Activated CD8-positive, alpha-beta memory T cell treated with anti-CD3 and anti-CD28 coated beads, Interleukin-2, amount 50 U/mL, for 4 hours (primary cell): ENCODE measurements around the gene CLPTM1L.

Experiments
- DNase-seq: peaks from one replicate; pipeline ENCODE4 v3.0.0-alpha.2; 2020

Gene CLPTM1L, protein sequence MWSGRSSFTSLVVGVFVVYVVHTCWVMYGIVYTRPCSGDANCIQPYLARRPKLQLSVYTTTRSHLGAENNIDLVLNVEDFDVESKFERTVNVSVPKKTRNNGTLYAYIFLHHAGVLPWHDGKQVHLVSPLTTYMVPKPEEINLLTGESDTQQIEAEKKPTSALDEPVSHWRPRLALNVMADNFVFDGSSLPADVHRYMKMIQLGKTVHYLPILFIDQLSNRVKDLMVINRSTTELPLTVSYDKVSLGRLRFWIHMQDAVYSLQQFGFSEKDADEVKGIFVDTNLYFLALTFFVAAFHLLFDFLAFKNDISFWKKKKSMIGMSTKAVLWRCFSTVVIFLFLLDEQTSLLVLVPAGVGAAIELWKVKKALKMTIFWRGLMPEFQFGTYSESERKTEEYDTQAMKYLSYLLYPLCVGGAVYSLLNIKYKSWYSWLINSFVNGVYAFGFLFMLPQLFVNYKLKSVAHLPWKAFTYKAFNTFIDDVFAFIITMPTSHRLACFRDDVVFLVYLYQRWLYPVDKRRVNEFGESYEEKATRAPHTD

GRCh38 chr5:1344975-1345838 is at the start of gene CLPTM1L:
Gene CLPTM1L, minus strand, starts transcription at chr5:1345099. Its CDS starts 258 bp downstream, at chr5:1344841.
- peak; percentile 88 for DNase-seq

DNA sequence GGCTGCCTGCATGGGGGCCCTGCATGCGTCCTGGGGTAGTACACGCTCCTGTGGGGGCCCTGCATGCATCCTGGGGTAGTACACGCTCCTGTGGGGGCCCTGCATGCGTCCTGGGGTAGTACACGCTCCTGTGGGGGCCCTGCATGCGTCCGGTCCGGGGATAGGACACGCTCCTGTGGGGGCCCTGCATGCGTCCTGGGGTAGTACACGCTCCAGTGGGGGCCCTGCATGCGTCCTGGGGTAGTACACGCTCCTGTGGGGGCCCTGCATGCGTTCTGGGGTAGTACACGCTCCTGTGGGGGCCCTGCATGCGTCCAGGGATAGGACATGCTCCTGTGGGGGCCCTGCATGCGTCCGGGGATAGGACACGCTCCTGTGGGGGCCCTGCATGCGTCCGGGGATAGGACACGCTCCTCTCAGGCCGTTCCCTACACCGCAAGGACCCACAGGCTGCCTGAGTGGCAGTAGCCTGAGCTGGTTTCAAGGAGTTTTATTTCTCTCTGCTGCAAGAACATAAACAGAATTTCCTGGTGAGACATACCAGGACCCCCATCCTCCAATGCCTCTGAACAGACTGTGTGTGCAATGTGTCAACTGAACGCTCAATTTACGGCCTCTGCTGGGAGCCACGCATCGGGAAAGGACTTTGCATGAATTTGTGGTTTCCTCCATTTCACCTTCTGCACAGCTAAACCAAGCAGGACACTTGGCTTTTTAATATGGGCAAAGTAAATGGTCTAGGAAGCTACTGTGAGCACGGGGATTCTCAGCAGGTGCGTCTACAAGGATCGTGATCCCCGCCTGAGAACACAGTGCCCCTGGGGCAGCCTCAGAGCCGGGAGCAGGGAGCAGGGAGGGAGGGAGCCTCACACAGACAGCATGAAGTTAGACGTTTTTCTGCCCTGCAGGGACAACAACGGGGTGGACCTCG is 48.9 kb upstream of the CLPTM1L start:
- DNase-seq = no peak

GRCh38 chr5:1392801-1393565 is 48.1 kb upstream of the CLPTM1L start:
- DNase-seq = no peak

DNA sequence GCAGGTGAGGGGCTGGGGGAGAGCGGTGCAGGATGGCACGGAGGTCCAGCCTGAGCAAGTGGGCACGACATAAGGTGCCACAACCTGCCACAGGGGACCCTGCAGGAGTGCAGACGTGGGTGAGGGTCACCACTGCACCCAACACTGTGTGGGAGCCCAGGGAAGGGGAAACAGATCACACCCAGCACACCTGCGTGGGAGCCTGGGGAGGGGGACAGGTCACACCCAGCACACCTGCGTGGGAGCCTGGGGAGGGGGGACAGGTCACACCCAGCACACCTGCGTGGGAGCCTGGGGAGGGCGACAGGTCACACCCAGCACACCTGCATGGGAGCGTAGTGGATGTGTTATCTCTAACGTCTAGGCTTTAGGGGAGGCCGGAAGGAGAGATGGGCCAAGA is 47.4 kb upstream of the CLPTM1L start:
- DNase-seq = no peak

GRCh38 chr5:1391691-1392090 is 46.8 kb upstream of the CLPTM1L start:
- no peak for DNase-seq

GRCh38 chr5:1390861-1391600 is 46.1 kb upstream of the CLPTM1L start:
- no peak for DNase-seq

DNA sequence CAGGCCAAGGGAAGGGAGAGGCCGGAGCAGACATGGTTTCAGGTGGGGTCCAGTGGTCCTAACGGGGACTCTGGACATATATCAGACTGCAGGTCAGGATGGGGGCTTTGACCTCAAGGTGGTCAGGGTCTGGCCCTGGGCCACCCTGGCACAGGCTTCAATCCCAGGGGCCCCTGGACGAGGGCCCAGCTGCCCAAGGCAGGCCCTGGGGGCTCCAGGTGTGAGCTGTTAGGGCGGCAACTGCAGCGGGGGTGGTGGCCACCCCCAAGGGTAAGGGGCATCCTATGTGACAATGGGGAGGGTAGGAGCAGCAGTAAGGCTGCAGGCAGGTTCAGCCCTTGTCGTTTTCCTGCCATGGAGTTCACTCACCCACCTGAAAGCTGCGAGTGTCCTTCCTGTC is 45.4 kb upstream of the CLPTM1L start:
- DNase-seq = no peak

- DNase-seq = no peak
Observed at GRCh38 chr5:1388383-1388967, 43.6 kb upstream of the CLPTM1L start.

DNA sequence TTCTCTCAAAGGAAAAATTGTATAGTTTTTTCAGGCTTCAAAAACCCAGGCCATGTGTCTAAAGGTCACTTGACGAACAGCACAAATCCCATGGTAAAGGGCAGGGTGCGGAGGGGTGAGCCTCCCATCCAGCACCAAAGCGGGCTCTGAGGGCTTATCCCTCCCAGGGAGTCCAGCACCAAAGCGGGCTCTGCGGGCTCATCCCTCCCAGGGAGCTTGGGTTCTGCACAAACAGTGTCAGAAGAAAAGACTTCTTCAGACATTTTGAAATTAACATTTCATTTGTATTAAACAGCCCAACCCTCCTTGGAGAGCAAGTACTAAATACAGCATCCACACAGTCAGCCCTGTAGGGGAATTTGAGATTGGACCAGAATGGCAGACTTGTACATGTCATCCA is 43.0 kb upstream of the CLPTM1L start:
- no peak for DNase-seq

DNA sequence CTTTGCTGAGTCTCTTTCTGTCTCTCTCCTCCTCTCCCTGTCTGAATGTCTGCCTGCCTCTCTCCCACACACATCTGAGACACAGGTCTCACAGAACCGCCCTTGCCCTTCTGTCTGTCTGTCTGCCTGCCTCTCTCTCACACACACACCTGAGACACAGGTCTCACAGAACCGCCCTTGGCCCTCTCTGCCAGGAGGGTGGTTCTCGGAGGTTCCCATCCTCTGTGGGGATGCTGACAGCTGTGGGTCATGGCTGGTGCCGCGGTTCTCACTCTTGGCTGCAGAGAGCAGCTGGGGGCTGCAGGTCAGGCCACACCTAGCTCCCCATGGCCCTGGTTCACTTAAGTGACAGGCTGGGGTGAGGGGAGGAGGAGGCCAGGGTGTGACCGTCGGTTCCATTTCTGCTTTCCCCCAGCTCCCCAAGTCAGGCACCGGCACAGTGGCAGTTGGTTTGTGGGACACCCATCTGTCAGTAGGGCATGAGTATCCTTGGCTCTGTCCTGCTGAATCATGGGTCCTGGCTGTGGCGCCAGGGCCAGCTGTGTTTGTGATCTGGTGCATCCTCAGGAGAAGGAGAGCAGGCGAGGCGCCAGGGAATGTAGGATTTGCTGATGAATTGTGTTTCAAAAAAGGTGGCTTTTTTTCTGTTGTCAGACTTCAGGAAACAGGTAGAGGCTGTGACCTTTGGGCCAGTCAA is 42.3 kb upstream of the CLPTM1L start:
- DNase-seq = no peak

DNA sequence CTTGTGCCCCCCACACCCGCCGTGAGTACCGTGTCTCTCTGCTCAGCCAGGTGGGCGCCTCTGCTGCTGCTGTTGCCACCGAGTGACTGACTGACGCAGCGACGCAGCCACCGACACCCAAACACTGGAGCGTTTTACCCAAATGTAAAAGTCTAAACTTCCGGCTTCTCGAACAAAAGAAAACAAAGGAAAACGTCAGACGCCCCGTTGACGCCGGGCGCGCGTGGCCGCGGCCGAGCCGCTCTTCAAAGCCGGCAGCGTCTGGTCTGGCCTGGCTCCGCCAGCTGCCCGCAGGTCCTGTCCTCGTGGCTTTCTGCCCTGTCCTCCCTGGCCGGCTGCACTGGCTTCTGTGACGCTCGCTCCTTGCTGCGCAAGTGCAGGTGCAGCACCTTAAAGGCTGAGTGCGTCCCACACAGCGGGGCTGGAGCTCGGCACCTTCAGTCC is 41.4 kb upstream of the CLPTM1L start:
- DNase-seq = peak; percentile 72

DNA sequence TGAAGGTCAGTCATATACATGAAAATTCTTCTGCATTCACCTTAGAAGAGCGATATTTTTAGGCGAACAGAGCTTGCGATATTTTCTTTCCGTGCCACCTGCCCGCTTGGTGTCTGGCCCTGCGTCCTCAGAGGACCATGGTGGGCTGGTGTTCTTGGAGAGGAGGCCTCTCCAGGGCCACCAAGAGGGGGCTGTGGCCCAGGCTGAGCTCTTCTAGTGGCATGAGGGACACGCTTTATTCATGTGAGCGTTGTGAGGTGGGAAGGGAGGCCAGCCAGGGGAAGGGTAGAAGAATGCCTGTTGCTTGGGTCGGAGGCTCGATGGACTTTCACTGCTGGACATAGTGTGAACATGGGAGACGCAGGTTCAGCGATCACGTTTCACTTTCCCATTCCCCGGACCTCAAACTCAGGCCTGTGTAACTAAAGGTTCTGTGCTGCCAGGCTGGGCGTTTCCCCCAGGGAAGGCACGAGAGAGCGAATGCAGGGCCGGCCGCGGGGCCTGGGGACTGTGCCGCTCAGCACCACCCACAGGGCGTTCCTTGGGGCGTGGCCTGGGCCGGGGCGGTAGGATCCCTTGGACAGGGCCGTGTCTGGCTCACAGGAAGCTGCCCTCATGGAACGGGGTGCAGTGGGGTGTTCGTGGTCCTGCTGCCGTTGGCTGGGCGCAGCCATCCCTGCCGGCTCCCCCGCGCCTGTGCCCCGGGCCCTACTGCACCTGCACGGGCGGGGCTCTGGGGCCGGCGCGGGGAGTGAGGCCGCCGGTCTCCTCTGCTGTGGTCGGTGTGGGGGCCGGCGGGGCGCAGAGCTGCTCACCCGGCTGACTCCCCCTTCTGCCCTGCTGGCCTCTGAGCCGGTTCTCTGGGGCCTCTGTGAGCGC is 40.7 kb upstream of the CLPTM1L start:
- peak; percentile 84 for DNase-seq

- DNase-seq = no peak
Observed at GRCh38 chr5:1384521-1384920, 39.6 kb upstream of the CLPTM1L start.

- DNase-seq = no peak
Observed at GRCh38 chr5:1383886-1384401, 39.0 kb upstream of the CLPTM1L start.

- DNase-seq = no peak
Observed at GRCh38 chr5:1383344-1383743, 38.4 kb upstream of the CLPTM1L start.

DNA sequence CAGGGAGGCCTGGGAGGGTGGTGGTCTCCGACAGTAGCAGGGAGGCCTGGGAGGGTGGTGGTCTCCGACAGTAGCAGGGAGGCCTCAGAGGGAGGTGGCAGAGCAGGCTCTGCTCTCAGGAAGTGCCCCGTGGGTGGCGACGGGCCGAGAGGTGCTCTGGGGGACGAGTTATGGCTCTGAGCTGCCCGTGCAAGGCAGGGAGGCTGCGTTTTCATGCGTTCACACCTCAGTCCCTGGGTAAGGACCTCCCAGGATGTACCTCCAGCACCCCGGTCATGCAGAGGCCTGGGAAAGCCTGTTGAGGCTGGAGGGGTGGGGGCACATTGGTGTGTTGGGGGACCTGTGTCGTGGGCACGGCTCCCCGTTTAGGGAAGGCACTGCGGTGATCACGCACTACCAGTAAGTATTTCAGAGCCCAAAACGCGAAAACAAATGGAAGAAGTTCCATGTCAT is 37.4 kb upstream of the CLPTM1L start:
- DNase-seq = no peak

GRCh38 chr5:1381370-1382247 is 36.7 kb upstream of the CLPTM1L start:
- DNase-seq = no peak
